Motor neuron (in vitro differentiated cells): Measurements from ENCODE around the gene LDLR. TPM values are rescaled to one million over a fixed set of nuclear protein-coding genes. Genes with fewer than 3 reads are reported as not detected.
A peak's percentile ranks its signal among the peaks of the same experiment; 100 is the strongest.
"Not testable (repeated sequence)": the region's sequence is repeated elsewhere in the genome, so short reads cannot be mapped to it uniquely, and the experiment has no call there.

Experiments
- ATAC-seq, 8 experiments: fragments of 200-7000 bp; cut with Tn5 transposase; replicated peaks in 6 of 8; 2 replicates each; pipeline ENCODE4 v1.8.0; 2021; ENCODE audit warnings: mild to moderate bottlenecking in 8 of 8, moderate library complexity in 8 of 8
- H3K27ac ChIP-seq, 2 donors: fragments of 250-450 bp; sonication (Bioruptor Pico); 2 replicates each; pipeline ENCODE4 v1.9.0; 2021; ENCODE audit warnings: antibody characterized with exemption in 2 of 2, mild to moderate bottlenecking in 2 of 2, moderate library complexity in 1 of 2
- H3K4me1 ChIP-seq, 2 donors: fragments of 250-450 bp; sonication (Bioruptor Pico); replicated peaks in 1 of 2; 2 replicates each; pipeline ENCODE4 v1.6.1; 2021; ENCODE audit warnings: antibody characterized with exemption in 2 of 2, mild to moderate bottlenecking in 2 of 2, moderate library complexity in 1 of 2
- H3K4me3 ChIP-seq, 5 donors: fragments of 250-450 bp; sonication (Bioruptor Pico); 2 replicates each; pipeline ENCODE4 v1.9.0; 2021; ENCODE audit warnings: antibody characterized with exemption in 5 of 5, mild to moderate bottlenecking in 5 of 5, moderate library complexity in 4 of 5
- WGBS, 10 experiments: fragments of 450-650 bp; shearing (Covaris generic); methylation state at CpG; one replicate each; pipeline ENCODE4 v1.0.0; 2022; 5-methylcytosine and 5-hydroxymethylcytosine counted together
- in situ Hi-C, 9 experiments: fragments of 400-800 bp; cut with MboI; loops; one replicate each; pipeline ENCODE4 v1.15.0; 2021; ENCODE audit warnings: low sequenced_read_pairs in 9 of 9, low pct_unique_long_range_greater_than_20kb in 2 of 9; ENCODE audit not compliant: unreplicated experiment in 9 of 9
- total RNA-seq, 8 experiments: library from RNA; unstranded; fragments of 300-600 nt; gene quantifications; 2 replicates each; pipeline versions ENCODE4 v1.2.3 to v1.2.4, GENCODE V29; 2022

The LDLR gene
- total RNA-seq, 8 experiments from 2014 or later, result 8.3 to 101 (median 48.0) TPM

DNA sequence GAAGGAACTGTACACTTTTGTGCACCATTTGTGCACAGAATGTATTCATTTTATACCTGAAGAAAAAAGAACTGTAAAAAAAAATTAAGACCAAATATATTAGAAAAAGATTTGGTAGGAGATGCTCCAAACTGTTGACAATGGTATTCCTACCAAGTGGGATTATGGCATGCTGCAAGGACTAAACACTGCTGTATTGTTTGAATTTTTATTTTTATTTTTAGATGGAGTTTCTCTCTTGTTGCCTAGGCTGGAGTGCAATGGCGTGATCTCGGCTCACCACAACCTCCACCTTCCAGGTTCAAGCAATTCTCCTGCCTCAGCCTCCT is 71.1 kb downstream of the LDLR start:
- ATAC-seq, in situ Hi-C loops, H3K4me3 ChIP-seq, H3K27ac ChIP-seq, H3K4me1 ChIP-seq: not testable (repeated sequence)
- 75 to 93% (median 86%) methylated on average over 1 to 2 of the region's 2 CpGs; no CpG with 5 or more reads in 6 of the 10 experiments for WGBS, 10 experiments

DNA sequence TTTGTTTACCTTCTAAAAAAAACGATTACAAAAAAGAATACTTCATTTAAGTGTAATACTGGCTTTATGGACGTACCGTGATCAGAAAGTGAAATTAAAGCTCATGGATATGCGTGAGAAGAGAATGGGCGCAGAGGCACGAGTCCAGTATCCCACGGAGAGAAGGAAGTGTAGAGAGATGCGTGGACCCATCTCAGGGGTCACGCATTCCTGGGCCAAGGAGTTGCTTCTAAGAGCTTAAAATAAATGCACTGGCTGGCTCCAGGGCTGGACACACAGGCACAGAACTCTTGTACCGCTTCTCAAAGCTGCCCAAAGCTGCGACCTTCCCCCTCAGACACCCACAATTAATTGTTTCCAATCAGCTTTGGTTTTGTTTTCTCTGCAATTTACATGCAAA is 75.0 kb downstream of the LDLR start:
- 33 to 81% (median 74%) methylated on average over 1 to 10 of the region's 11 CpGs for WGBS, 10 experiments
- Histone ChIP-seq H3K27ac (no peak overlapping the region), H3K4me3 (no peak overlapping the region), H3K4me1 (no peaks in the 10 kb centered on the region)
- in situ Hi-C loops, result no loop called here
- no peak for ATAC-seq

- no peak for ATAC-seq
- WGBS, 10 experiments, result 40 to 84% (median 67%) methylated on average over 3 to 14 of the region's 17 CpGs; no CpG with 5 or more reads in 3 of the 10 experiments
- no peak overlapping the region for H3K27ac ChIP-seq
- H3K4me1 ChIP-seq, result no peaks in the 10 kb centered on the region
- no peak overlapping the region for H3K4me3 ChIP-seq
- in situ Hi-C loops, result no loop called here
Observed at GRCh38 chr19:11164879-11165406, 75.7 kb downstream of the LDLR start.

GRCh38 chr19:11165486-11166030 is 76.3 kb downstream of the LDLR start:
- H3K4me1 ChIP-seq, result no peaks in the 10 kb centered on the region
- in situ Hi-C loops, result no loop called here
- ATAC-seq, result no peak
- no peak overlapping the region for H3K4me3 ChIP-seq
- no peak overlapping the region for H3K27ac ChIP-seq
- 20 to 100% (median 95%) methylated on average over 1 to 6 of the region's 13 CpGs; no CpG with 5 or more reads in 2 of the 10 experiments for WGBS, 10 experiments

DNA sequence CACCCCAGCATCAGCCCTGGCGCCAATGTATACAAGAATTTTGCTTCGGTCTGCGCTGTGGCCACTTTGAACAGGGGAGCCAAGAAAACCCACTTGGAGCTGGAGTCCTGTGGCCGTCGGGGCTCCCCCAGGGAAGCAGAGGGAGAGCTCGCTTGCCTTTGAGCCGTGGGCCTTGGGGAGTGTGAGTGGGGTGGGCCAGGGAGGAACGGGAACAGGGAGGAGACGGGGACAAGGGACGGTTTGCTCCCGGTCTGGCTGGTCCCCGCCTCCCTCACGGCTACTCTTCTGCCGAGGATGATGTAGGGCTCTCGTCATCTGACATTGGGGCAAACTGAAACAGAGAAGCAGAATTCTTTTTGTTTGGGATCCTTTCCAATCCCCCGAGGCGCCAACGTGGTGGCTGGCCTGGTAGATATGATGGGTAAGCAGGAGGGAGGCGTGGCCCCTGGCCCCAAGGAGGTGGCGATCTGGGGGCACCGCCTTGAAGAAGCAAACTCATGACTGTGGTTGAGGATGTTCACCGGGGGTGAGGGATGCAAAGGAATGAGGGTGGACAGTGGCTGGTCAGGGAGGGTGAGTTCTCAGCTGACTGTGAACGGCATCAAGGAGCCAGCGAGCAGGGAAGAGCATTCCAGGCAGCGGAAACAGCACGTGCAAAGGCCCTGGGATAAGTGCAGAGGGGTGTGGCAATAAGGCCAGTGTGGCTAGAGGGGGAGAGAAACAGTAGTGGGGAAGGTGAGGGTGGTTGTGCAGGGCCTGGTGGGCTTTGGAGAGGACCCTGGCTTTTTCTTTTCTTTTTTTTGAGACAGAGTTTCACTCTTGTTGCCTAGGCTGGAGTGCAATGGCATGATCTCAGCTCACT is 77.2 kb downstream of the LDLR start:
- H3K4me3 ChIP-seq, result no peak overlapping the region
- H3K27ac ChIP-seq, result no peak overlapping the region
- in situ Hi-C loops, result no loop called here
- 11 to 100% (median 88%) methylated on average over 2 to 18 of the region's 26 CpGs; no CpG with 5 or more reads in 3 of the 10 experiments for WGBS, 10 experiments
- no peaks in the 10 kb centered on the region for H3K4me1 ChIP-seq
- ATAC-seq, result peak in 2 of 8 experiments; percentile 60 to 69

- Histone ChIP-seq H3K4me1 (no peaks in the 10 kb centered on the region), H3K4me3 (no peak overlapping the region), H3K27ac (no peak overlapping the region)
- 8 to 100% (median 93%) methylated on average over 1 to 4 of the region's 7 CpGs; no CpG with 5 or more reads in 2 of the 10 experiments for WGBS, 10 experiments
- ATAC-seq, result peak in 2 of 8 experiments; percentile 55 to 82
- in situ Hi-C loops, result no loop called here
Observed at GRCh38 chr19:11168568-11168967, 79.3 kb downstream of the LDLR start.

DNA sequence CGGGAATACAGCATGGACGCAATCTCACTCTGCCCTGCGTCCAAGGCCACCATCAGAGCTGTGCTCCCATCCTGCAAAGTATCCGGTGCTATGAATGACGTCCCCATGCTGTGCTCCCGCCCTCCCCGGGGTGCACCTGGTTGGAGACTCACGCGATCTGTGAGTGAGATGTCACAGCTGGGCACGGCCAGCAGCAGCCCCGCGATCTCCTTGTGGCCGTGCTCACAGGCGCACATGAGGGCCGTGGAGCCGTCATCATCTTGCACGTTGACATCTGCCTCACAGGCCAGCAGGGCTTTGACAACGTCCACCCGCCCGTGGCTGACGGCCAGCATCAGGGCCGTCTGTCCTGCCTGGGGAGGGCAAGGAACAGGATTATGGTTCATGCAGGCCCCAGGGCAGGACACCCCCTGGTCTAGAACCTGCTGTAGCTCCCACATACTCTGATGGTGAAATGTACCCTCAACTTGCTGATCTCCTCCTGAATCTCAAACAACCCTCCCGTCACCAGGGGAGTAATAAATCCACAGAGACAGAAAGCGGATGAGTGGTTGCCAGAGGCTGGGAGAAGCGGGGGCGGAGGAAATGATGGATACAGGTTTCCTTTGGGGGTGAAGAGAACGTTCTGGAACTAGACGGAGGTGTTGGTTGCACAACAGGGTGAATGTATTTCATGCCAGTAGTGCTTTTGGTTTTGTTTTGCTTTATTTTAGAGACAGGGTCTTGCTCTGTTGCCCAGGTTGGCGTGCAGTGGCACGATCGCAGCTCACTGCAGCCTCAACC is 80.8 kb downstream of the LDLR start:
- no peak for ATAC-seq
- in situ Hi-C loops, result no loop called here
- Histone ChIP-seq H3K4me1 (no peaks in the 10 kb centered on the region), H3K4me3 (no peak overlapping the region), H3K27ac (no peak overlapping the region)
- WGBS, 10 experiments, result 79 to 100% (median 94%) methylated on average over 1 to 8 of the region's 31 CpGs; no CpG with 5 or more reads in 2 of the 10 experiments

GRCh38 chr19:11171144-11171543 is 81.9 kb downstream of the LDLR start:
- ATAC-seq, result no peak
- no peak overlapping the region for H3K27ac ChIP-seq
- H3K4me3 ChIP-seq, result no peak overlapping the region
- no peaks in the 10 kb centered on the region for H3K4me1 ChIP-seq
- 30 to 100% (median 93%) methylated on average over 2 to 5 of the region's 5 CpGs; no CpG with 5 or more reads in 3 of the 10 experiments for WGBS, 10 experiments
- in situ Hi-C loops, result no loop called here

GRCh38 chr19:11172576-11172975 is 83.3 kb downstream of the LDLR start:
- no peak overlapping the region for H3K4me3 ChIP-seq
- no peak for ATAC-seq
- WGBS, 10 experiments, result 86 to 100% (median 93%) methylated on average over 1 to 6 of the region's 6 CpGs; no CpG with 5 or more reads in 4 of the 10 experiments
- no peak overlapping the region for H3K27ac ChIP-seq
- in situ Hi-C loops, result no loop called here
- H3K4me1 ChIP-seq, result no peaks in the 10 kb centered on the region

DNA sequence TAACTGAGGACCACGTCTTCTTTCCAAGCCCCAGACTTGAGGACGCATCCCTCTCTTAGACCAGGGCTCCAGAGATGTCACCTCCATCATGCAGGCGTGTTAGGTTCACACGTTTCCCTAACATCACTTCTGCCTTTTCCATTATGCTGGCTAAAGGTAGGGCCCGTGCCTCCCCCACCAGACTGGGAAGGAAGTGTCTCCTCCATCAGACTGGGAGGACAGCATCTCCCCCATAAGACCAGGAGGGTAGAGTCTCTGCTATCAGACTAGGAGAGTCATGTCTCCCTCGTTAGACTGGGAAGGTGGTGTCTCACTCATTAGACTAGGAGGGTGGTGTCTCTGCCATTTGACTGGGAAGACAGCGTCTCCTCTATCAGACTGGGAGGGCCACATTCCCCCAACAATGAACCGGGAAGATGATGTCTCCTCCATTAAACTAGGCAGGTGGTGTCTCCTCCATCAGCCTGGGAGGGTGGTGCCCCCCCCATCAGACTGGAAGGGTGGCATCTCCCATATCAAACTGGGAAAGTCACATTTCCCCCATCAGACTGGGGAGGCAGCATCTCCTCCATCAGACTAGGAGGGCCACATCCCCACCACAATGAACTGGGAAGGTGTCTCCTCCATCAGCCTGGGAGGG is 84.4 kb downstream of the LDLR start:
- Histone ChIP-seq H3K4me1 (no peaks in the 10 kb centered on the region), H3K27ac (no peak overlapping the region), H3K4me3 (no peak overlapping the region)
- in situ Hi-C loops, result no loop called here
- 60 to 100% (median 100%) methylated on average over 1 of the region's 8 CpGs; no CpG with 5 or more reads in 7 of the 10 experiments for WGBS, 10 experiments
- ATAC-seq, result no peak

DNA sequence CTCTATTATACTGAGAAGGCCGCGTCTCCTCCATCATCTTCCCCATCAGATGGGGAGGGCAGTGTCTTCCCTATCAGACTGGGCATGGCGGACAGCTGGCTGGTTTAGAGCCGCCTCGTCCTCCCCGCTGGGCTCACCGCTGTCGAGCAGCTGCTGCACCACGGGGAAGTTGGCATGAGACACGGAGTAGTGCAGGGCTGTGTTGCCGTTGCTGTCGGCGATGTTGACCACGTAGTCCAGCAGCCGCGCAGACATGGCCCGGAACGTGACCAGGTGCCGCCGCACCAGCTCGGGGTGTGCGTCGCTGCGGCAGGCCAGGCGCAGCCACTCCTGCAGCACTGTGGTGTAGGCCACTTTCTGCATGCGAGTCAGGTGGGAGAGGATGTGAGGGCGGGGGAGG is 85.1 kb downstream of the LDLR start:
- H3K4me3 ChIP-seq, result no peak overlapping the region
- in situ Hi-C loops, result no loop called here
- H3K27ac ChIP-seq, result no peak overlapping the region
- H3K4me1 ChIP-seq, result no peaks in the 10 kb centered on the region
- 88 to 100% (median 94%) methylated on average over 2 to 14 of the region's 27 CpGs; no CpG with 5 or more reads in 6 of the 10 experiments for WGBS, 10 experiments
- no peak for ATAC-seq

DNA sequence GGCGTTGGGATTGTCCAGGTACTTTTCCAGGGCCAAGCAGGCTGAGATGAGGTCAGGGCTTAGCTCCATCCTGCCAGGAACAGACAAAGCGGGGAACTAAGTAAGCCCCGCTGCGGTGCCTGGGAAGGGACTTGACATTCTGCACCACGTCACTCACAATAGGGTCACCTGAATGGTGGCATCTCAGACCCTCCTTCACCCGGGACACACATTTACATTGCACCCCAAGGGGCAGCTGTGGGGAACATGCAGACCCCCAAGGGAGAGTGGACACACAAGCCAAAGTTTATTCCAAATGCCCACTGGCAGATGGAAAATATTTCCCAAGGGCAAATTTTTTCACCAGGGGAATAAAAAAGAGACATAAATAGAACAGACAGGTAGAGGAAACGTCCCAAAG is 86.7 kb downstream of the LDLR start:
- no peak overlapping the region for H3K27ac ChIP-seq
- WGBS, 10 experiments, result 92 to 100% (median 100%) methylated on average over 1 to 4 of the region's 7 CpGs; no CpG with 5 or more reads in 7 of the 10 experiments
- H3K4me1 ChIP-seq, result no peaks in the 10 kb centered on the region
- in situ Hi-C loops, result no loop called here
- ATAC-seq, result no peak
- no peak overlapping the region for H3K4me3 ChIP-seq
